ENCODE measurements around the gene MUC6. TPM values are rescaled to one million over a fixed set of nuclear protein-coding genes. Genes with fewer than 3 reads are reported as not detected.

Gene MUC6
- total and polyA plus RNA-seq, 2 of the 8 experiments (the other 6 are each of a cell fraction or from before 2014, with no cell fraction given) = not detected

DNA sequence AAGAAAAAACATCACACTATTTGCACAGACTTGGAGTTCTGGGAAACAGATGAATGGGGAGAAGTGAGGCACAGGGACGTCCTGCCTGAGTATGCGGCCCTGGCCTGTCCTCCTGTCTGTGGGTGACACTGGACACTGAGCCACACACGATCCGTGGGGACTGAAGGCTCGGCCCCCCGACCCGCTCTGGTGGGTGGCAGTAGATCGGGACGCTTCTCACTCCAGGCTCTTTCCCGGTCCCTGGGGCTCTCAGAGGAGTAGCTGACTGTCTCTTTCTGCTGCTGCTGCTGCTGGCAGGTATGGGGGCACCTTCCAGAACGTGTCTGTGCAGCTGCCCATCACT, 27.7 kb downstream of the MUC6 start (continued):
- TF ChIP-seq RNF2 (IDR thresholded peaks at IDR 0.05; ENCODE audit: borderline replicate concordance, low read depth, low read length, missing control alignments, poor library complexity, severe bottlenecking) (no peak), SIN3A (conservative IDR thresholded peaks at IDR 0.05 in 1 of 2, IDR thresholded peaks at IDR 0.05 in 1 of 2; ENCODE audit: low read depth in 1 of 2, low read length in 2 of 2) (no peak), CHD1 (IDR thresholded peaks at IDR 0.05; ENCODE audit: low read depth, low read length) (no peak)
- TF ChIP-seq, protein P1, sequence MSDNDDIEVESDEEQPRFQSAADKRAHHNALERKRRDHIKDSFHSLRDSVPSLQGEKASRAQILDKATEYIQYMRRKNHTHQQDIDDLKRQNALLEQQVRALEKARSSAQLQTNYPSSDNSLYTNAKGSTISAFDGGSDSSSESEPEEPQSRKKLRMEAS (IDR thresholded peaks at IDR 0.05) = no peak

All from H1 (cell line).